HL-60 (cell line): ENCODE data around the gene COMMD1.

Experiments used
- CTCF ChIP-seq: IDR thresholded peaks from one replicate; pipeline ENCODE4 v1.5.1; 2011; ENCODE audit warnings: low read length, control low read depth, inconsistent platforms; ENCODE audit not compliant: insufficient read depth
- GABPA ChIP-seq: IDR thresholded peaks from 2 replicates; pipeline ENCODE4 v1.6.1; 2012; ENCODE audit warnings: low read depth
- POLR2AphosphoS5 ChIP-seq: IDR thresholded peaks from 2 replicates; pipeline ENCODE4 v1.6.1; 2012; ENCODE audit warnings: low read depth
- SPI1 ChIP-seq: IDR thresholded peaks from 2 replicates; pipeline ENCODE4 v1.6.1; 2012; ENCODE audit warnings: low read depth, mild to moderate bottlenecking, borderline replicate concordance
- TF ChIP-seq, protein P1 (sequence below): IDR thresholded peaks from 2 replicates; pipeline ENCODE4 v1.6.1; 2012; ENCODE audit warnings: low read depth; ENCODE audit not compliant: insufficient replicate concordance

DNA sequence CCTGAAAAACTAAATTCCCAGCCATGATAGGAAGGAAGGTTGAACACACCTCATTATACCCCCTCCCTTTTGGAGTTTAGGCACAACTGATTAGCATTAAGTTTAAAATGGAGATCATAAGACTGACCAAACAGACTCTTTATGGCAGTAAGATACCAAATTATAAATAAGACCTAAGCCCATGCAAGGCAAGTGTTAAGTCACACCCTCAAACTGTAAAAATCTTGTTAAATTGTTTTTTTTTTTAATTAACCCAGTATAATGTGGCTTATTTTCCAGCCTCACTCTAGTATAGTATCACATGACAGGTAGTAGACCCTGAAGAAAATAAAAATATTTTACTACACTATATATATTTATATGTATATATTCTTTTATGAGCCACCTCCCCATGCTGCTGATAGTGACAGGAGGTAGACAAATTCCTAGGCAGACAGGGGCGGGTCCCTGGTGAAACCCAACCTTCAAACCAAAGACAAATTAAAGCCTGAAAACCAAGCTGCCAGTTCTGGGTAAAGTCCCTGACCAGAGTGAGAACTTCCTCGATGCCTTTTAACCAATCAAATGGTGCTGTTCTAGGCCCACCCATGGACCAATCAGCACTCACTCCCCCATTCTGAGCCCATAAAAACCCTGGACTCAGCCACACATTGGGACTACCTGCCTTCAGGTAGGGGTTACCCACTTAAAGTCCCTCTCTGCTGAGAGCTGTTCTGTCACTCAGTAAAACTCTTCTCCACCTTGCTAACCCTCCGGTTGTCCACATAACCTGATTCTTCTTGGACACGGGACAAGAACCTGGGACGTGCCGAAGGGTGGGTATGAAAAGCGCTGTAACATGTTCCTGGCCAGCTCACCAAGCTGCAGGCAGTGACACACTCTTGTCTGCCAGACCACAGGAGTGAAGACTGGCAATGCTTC, 166.5 kb downstream of the COMMD1 start:
- TF ChIP-seq POLR2AphosphoS5, result no peak
- TF ChIP-seq CTCF, result no peak
- no peak for TF ChIP-seq GABPA
- TF ChIP-seq, protein P1, sequence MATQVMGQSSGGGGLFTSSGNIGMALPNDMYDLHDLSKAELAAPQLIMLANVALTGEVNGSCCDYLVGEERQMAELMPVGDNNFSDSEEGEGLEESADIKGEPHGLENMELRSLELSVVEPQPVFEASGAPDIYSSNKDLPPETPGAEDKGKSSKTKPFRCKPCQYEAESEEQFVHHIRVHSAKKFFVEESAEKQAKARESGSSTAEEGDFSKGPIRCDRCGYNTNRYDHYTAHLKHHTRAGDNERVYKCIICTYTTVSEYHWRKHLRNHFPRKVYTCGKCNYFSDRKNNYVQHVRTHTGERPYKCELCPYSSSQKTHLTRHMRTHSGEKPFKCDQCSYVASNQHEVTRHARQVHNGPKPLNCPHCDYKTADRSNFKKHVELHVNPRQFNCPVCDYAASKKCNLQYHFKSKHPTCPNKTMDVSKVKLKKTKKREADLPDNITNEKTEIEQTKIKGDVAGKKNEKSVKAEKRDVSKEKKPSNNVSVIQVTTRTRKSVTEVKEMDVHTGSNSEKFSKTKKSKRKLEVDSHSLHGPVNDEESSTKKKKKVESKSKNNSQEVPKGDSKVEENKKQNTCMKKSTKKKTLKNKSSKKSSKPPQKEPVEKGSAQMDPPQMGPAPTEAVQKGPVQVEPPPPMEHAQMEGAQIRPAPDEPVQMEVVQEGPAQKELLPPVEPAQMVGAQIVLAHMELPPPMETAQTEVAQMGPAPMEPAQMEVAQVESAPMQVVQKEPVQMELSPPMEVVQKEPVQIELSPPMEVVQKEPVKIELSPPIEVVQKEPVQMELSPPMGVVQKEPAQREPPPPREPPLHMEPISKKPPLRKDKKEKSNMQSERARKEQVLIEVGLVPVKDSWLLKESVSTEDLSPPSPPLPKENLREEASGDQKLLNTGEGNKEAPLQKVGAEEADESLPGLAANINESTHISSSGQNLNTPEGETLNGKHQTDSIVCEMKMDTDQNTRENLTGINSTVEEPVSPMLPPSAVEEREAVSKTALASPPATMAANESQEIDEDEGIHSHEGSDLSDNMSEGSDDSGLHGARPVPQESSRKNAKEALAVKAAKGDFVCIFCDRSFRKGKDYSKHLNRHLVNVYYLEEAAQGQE, result no peak
- no peak for TF ChIP-seq SPI1
